PC-3 (cell line): ENCODE results near the gene PTPRN2.

Experiments used
- EZH2 ChIP-seq: fragments of 300-600 bp; sonication (generic); IDR thresholded peaks from one replicate; pipeline ENCODE4 v1.6.1; 2017; ENCODE audit warnings: antibody characterized with exemption, mild to moderate bottlenecking, low read length; ENCODE audit not compliant: unreplicated experiment
- TF ChIP-seq, protein P1 (sequence below): fragments of 300-600 bp; sonication (generic); conservative IDR thresholded peaks from 2 replicates; pipeline ENCODE4 v1.5.1; 2017; ENCODE audit warnings: antibody characterized with exemption, low read depth, mild to moderate bottlenecking, low read length

DNA sequence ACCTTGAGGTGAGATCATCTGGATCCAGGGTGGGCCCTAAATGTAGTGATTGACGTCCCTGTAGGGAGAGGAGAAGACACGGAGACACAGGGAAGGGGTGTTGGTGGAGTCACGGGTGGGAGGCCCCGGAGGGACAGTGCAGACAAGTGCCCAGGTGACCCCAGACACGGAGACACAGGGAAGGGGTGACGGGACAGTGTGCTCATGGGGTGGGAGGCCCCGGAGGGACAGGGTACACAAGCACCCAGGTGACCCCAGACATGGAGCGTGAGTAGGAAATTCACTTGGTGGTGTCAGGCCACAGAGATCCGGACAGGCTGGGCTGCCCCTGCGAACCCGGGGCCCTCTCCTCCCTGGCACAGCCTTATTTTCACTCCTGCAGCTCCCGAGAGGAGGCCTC, 176.9 kb downstream of the PTPRN2 start:
- TF ChIP-seq, protein P1, sequence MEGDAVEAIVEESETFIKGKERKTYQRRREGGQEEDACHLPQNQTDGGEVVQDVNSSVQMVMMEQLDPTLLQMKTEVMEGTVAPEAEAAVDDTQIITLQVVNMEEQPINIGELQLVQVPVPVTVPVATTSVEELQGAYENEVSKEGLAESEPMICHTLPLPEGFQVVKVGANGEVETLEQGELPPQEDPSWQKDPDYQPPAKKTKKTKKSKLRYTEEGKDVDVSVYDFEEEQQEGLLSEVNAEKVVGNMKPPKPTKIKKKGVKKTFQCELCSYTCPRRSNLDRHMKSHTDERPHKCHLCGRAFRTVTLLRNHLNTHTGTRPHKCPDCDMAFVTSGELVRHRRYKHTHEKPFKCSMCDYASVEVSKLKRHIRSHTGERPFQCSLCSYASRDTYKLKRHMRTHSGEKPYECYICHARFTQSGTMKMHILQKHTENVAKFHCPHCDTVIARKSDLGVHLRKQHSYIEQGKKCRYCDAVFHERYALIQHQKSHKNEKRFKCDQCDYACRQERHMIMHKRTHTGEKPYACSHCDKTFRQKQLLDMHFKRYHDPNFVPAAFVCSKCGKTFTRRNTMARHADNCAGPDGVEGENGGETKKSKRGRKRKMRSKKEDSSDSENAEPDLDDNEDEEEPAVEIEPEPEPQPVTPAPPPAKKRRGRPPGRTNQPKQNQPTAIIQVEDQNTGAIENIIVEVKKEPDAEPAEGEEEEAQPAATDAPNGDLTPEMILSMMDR: no peak
- no peak for TF ChIP-seq EZH2
